ENCODE data around the gene TMEM182.

The TMEM182 gene

DNA sequence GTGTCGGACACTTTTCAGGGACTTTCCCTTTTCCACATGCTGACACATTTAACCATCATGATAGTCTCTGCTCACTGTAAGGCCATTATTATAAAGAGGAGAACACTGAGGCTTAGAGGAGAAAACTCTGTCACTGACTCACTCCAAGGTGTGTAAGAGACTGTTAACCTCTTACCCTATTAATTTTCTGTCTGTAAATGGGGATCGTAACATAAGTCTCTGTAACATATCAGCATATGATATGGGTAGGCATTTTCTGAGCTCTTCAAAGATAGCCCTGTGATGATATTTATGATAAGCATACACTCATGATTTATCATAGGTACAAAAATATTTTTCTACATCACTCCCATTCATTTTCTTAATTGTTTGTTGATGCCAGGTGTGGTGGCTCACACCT, 36.4 kb downstream of the TMEM182 start:
- H3K27me3 ChIP-seq (replicated peaks; ENCODE audit: control insufficient read depth, insufficient read depth, low read length, poor library complexity, severe bottlenecking) = no peaks in the 10 kb centered on the region

DNA sequence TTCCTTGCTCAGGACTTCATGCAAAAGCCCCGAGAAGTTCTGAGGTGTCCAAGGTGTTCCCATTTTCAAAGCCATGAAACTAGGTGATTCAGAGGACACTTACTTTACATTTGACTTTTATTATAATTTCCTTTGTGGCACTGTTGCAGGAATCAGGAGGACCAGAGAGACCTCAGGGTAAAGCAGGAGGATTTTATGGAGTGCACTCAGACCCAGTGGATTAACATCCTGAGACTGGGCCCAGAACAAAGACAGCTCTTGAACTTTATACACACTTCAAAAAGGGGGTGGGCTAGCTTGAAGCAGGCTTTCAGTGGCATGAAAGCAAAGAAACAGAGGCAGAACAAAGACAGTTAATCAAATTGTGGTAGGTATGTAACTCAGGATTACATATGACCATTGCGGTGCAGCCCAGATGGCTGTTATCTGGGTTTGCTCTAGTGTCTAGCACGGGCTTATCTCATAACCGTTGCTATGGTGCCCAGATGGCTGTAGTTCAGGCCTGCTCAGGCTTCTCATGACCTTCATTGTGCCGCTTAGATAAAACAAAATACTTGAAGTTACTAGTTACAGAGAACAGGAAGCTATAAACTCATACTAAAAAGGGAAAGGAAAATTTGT, 39.4 kb downstream of the TMEM182 start:
- Histone ChIP-seq H3K36me3 (ENCODE audit: control insufficient read depth, insufficient read depth, low read length) (no peaks in the 10 kb centered on the region), H3K4me1 (ENCODE audit: control insufficient read depth, insufficient read depth, low read length, poor library complexity, severe bottlenecking) (peaks cover 10% of the 10 kb centered on the region), H3K27me3 (replicated peaks; ENCODE audit: control insufficient read depth, insufficient read depth, low read length, poor library complexity, severe bottlenecking) (no peaks in the 10 kb centered on the region), H3K9me3 (ENCODE audit: control insufficient read depth, low read length) (peaks cover 13% of the 10 kb centered on the region), H3K4me3 (ENCODE audit: insufficient read depth, low read depth, low read length, poor library complexity, severe bottlenecking) (no peak overlapping the region), H3K27ac (ENCODE audit: insufficient read depth, low read length, poor library complexity, severe bottlenecking) (no peak overlapping the region)
- no peak for DNase-seq

More for the DNA sequence above, 36.4 kb downstream of the TMEM182 start:
- H3K4me1 ChIP-seq (ENCODE audit: control insufficient read depth, insufficient read depth, low read length, poor library complexity, severe bottlenecking) = peaks cover 3% of the 10 kb centered on the region
- DNase-seq = no peak
- H3K9me3 ChIP-seq (ENCODE audit: control insufficient read depth, low read length) = peaks cover 13% of the 10 kb centered on the region
- no peak overlapping the region for H3K27ac ChIP-seq (ENCODE audit: insufficient read depth, low read length, poor library complexity, severe bottlenecking)
- H3K4me3 ChIP-seq (ENCODE audit: insufficient read depth, low read depth, low read length, poor library complexity, severe bottlenecking) = no peak overlapping the region
- no peaks in the 10 kb centered on the region for H3K36me3 ChIP-seq (ENCODE audit: control insufficient read depth, insufficient read depth, low read length)

DNA sequence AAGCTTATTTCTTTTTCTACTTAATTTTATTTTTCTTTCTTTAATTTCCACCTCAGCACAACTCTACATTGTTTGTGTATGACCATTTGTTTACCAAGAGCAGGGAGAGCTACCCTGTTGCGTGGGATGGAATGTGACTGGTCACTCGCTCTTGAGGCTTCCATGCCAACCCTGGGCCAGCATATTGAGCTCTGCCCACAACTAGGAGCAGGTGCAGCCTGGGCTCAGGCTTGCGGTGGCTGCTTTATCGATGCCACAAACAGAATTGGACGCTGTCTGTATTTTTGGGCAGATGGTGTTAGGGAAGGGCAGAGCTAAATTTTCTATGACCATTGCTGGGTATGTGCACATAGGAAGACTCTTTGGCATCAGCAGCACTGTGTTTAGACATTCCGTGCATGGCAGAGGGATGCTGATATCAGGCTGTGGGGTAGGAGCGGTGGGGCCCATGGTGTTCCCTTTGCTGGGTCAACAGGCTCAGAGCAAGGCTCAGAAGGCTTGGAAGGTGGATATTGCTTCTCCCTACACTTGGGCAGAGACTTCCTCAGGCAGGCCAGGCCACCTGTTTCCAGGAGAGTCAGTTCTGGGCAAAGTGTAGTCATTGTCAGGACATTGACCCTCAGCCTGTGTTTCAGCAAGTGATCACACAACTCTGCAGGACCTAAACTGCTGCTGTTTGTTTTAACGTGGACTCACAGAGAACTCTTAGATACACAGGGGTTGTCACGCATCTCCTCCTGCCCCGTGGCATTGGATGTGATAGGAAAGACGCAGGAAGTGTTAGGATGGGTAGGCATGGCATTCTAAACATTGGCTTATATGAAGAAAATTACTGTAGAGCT, 40.2 kb downstream of the TMEM182 start:
- H3K4me1 ChIP-seq (ENCODE audit: control insufficient read depth, insufficient read depth, low read length, poor library complexity, severe bottlenecking) = peaks cover 10% of the 10 kb centered on the region
- H3K9me3 ChIP-seq (ENCODE audit: control insufficient read depth, low read length) = peaks cover 13% of the 10 kb centered on the region
- no peaks in the 10 kb centered on the region for H3K36me3 ChIP-seq (ENCODE audit: control insufficient read depth, insufficient read depth, low read length)
- no peak overlapping the region for H3K4me3 ChIP-seq (ENCODE audit: insufficient read depth, low read depth, low read length, poor library complexity, severe bottlenecking)
- no peak overlapping the region for H3K27ac ChIP-seq (ENCODE audit: insufficient read depth, low read length, poor library complexity, severe bottlenecking)
- DNase-seq = no peak
- no peaks in the 10 kb centered on the region for H3K27me3 ChIP-seq (replicated peaks; ENCODE audit: control insufficient read depth, insufficient read depth, low read length, poor library complexity, severe bottlenecking)

DNA sequence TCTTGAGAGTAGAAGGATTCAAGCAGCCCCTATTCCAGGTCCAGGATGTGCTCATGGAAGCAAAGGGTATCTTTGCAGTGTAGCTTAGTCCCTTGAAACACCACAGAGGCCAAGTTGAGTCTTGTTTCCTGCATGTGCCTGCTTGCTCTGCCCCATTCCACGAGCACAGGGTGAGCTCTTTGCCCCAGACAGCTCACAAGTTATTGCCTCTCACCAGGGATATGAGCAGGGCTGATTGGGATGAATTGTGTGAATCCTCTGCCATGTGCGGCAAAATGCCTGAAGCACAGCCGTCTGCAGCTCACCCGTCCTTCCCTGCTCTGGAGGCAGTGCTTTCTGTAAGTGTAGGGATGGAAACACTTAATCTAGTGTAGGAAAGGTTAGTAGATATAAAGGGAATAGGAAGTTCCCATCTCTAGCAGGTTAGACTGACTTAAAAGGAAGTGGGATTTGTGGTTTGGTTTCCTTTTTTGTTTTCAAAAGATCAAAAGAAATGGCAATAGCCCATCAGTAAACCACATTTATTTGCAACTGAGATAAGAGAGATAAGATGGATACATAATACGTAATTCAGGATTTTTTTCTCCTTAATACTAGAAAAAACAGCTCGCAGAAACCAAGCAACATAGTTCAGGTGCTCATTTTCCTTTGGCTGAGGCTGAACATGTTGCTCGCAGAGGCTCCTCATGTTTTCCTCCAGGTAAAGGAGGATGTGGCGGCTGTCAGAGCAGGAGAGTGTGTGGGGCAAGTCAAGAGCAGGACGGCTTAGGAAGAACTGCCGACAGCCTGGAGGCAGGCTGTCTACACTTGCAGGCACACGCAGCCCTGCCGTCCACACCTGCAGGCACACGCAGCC, 41.4 kb downstream of the TMEM182 start:
- Histone ChIP-seq H3K9me3 (ENCODE audit: control insufficient read depth, low read length) (peaks cover 13% of the 10 kb centered on the region), H3K27ac (ENCODE audit: insufficient read depth, low read length, poor library complexity, severe bottlenecking) (no peak overlapping the region), H3K27me3 (replicated peaks; ENCODE audit: control insufficient read depth, insufficient read depth, low read length, poor library complexity, severe bottlenecking) (no peaks in the 10 kb centered on the region), H3K4me3 (ENCODE audit: insufficient read depth, low read depth, low read length, poor library complexity, severe bottlenecking) (peak overlapping the region; percentile 19), H3K36me3 (ENCODE audit: control insufficient read depth, insufficient read depth, low read length) (no peaks in the 10 kb centered on the region), H3K4me1 (ENCODE audit: control insufficient read depth, insufficient read depth, low read length, poor library complexity, severe bottlenecking) (peaks cover 10% of the 10 kb centered on the region)
- no peak for DNase-seq

DNA sequence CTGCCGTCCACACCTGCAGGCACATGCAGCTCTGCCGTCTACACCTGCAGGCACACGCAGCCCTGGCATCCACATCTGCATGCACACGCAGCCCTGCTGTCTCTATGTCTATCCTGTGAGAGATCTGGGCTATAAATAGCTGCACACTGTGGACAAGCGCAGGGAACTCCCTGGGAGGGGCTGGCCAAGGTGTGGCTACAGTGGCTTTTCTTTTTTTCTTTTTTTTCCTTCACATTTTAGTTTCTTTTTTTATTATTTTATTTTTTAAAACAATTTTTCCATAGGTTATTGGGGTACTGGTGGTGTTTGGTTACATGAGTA, 42.0 kb downstream of the TMEM182 start:
- Histone ChIP-seq H3K4me3 (ENCODE audit: insufficient read depth, low read depth, low read length, poor library complexity, severe bottlenecking) (no peak overlapping the region), H3K4me1 (ENCODE audit: control insufficient read depth, insufficient read depth, low read length, poor library complexity, severe bottlenecking) (peaks cover 10% of the 10 kb centered on the region), H3K36me3 (ENCODE audit: control insufficient read depth, insufficient read depth, low read length) (no peaks in the 10 kb centered on the region), H3K27me3 (replicated peaks; ENCODE audit: control insufficient read depth, insufficient read depth, low read length, poor library complexity, severe bottlenecking) (no peaks in the 10 kb centered on the region), H3K9me3 (ENCODE audit: control insufficient read depth, low read length) (peaks cover 13% of the 10 kb centered on the region), H3K27ac (ENCODE audit: insufficient read depth, low read length, poor library complexity, severe bottlenecking) (no peak overlapping the region)
- DNase-seq = no peak

DNA sequence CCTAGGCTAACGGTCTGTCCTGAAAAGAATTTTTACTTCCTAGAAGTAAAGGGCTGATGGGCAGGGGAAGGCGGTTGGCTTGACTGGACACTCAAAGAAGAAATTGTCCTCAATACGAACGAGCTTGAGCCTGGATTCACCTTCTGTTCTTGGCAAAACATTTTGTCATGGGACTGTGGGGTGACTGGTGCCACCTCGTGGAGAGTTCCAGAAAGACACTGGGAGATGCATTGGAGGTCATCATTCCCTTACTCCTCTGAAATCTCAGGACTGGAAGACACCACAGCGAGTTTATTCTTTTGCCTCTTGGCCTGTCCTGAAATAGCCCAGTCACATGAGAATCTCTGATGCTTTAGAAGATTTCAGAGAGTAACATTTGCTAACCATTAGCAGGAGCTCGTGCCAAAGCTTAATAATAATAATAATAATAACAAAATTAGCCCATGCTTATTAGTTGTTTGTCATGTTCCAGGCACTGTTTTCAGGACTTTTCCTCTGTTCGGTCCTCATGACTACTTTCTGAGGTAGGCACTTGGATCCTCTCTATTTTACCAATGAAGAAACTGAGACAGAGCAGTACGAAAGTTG, 44.5 kb downstream of the TMEM182 start:
- Histone ChIP-seq H3K4me1 (ENCODE audit: control insufficient read depth, insufficient read depth, low read length, poor library complexity, severe bottlenecking) (peaks cover 10% of the 10 kb centered on the region), H3K4me3 (ENCODE audit: insufficient read depth, low read depth, low read length, poor library complexity, severe bottlenecking) (no peak overlapping the region)

DNA sequence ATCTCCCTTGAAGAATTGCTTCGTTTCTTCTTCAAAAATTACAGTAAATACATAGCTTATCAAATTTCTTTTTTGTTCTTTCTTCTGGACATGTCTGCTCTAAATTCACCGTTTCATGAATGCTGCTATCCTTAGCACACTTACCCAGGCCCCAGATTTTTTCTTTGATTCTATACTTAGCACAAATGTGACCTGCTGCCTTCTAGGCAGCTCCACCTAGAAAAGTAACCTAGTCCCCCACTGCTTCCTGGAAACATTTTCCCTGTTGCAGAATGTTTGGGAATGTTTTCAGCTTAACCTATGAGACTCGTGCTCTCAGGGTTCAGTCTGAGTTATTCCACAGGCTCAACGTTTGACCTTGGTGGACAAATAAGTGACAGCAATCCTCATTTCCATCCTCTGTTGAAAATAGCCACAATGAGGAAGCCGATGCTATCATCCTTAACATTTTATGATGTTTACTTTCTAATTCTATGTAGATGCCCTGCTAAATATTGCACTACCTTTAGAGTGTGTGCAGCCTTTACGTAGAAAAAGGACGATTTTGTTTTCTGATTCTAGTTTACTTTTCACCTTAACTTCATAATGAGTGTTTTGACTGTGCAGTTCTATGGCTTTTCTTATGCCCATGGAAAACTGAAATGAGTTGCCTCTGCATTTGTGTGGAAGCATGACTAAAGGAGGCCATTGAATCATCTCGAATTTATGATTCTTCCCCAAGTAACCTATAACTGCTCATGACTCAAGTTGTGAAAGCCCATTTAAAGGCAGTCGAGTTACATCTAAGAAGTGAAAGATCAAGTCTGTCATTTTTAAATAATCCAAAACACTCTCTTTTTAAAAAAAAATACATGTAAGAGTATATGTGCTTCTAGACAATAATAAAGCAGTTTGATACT, 47.7 kb downstream of the TMEM182 start:
- no peaks in the 10 kb centered on the region for H3K4me1 ChIP-seq (ENCODE audit: control insufficient read depth, insufficient read depth, low read length, poor library complexity, severe bottlenecking)
- DNase-seq = no peak
- no peaks in the 10 kb centered on the region for H3K36me3 ChIP-seq (ENCODE audit: control insufficient read depth, insufficient read depth, low read length)
- H3K9me3 ChIP-seq (ENCODE audit: control insufficient read depth, low read length) = no peaks in the 10 kb centered on the region
- no peaks in the 10 kb centered on the region for H3K27me3 ChIP-seq (replicated peaks; ENCODE audit: control insufficient read depth, insufficient read depth, low read length, poor library complexity, severe bottlenecking)
- H3K27ac ChIP-seq (ENCODE audit: insufficient read depth, low read length, poor library complexity, severe bottlenecking) = no peak overlapping the region
- no peak overlapping the region for H3K4me3 ChIP-seq (ENCODE audit: insufficient read depth, low read depth, low read length, poor library complexity, severe bottlenecking)

More for the DNA sequence above, 44.5 kb downstream of the TMEM182 start:
- H3K27me3 ChIP-seq (replicated peaks; ENCODE audit: control insufficient read depth, insufficient read depth, low read length, poor library complexity, severe bottlenecking) = no peaks in the 10 kb centered on the region
- H3K36me3 ChIP-seq (ENCODE audit: control insufficient read depth, insufficient read depth, low read length) = no peaks in the 10 kb centered on the region
- no peak overlapping the region for H3K27ac ChIP-seq (ENCODE audit: insufficient read depth, low read length, poor library complexity, severe bottlenecking)
- H3K9me3 ChIP-seq (ENCODE audit: control insufficient read depth, low read length) = peaks cover 2% of the 10 kb centered on the region
- peak in 1 of 3 donors; percentile 8 for DNase-seq

DNA sequence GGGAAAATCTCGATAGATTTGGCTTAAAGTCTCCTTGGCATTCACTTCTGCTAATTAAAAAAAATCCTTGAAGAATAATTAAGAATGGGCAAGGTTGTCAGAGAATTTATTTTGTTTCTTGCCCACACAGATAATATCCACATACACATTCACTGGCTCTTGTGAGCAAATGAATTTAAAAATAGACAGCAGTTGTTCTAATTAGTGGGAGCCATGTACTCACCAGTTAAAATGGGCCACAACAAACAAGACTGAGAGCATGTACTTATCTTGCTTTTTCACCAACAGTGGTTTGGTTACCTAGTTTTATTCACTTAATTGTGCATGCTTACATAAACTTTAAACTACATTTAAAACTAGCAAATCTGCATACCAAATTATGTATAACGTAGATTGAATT, 53.5 kb downstream of the TMEM182 start:
- H3K9me3 ChIP-seq (ENCODE audit: control insufficient read depth, low read length) = no peaks in the 10 kb centered on the region
- H3K4me3 ChIP-seq (ENCODE audit: insufficient read depth, low read depth, low read length, poor library complexity, severe bottlenecking) = no peak overlapping the region
- no peaks in the 10 kb centered on the region for H3K27me3 ChIP-seq (replicated peaks; ENCODE audit: control insufficient read depth, insufficient read depth, low read length, poor library complexity, severe bottlenecking)
- no peaks in the 10 kb centered on the region for H3K36me3 ChIP-seq (ENCODE audit: control insufficient read depth, insufficient read depth, low read length)
- no peak for DNase-seq
- H3K27ac ChIP-seq (ENCODE audit: insufficient read depth, low read length, poor library complexity, severe bottlenecking) = no peak overlapping the region
- no peaks in the 10 kb centered on the region for H3K4me1 ChIP-seq (ENCODE audit: control insufficient read depth, insufficient read depth, low read length, poor library complexity, severe bottlenecking)

DNA sequence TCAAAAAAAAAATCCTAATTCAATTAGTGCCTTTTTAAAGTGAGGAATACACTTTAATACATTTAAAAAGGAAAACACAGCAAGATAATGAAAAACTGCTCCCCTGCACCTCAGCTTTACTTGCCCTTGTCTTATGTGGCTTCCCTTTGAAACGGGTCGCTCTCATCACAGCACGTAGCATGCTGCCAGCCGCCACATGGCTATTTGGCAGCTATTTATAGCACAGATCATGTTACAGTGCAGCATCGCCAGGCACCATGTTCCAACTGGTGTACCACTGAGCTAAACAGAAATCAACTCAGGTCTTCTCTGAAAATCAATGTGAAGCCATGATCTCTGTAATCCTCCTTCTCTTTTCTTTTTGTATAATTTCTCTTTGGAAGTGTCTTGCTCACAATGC, 65.1 kb downstream of the TMEM182 start:
- no peak for DNase-seq
- H3K4me1 ChIP-seq (ENCODE audit: control insufficient read depth, insufficient read depth, low read length, poor library complexity, severe bottlenecking) = no peaks in the 10 kb centered on the region
- no peak overlapping the region for H3K27ac ChIP-seq (ENCODE audit: insufficient read depth, low read length, poor library complexity, severe bottlenecking)
- no peaks in the 10 kb centered on the region for H3K27me3 ChIP-seq (replicated peaks; ENCODE audit: control insufficient read depth, insufficient read depth, low read length, poor library complexity, severe bottlenecking)
- no peaks in the 10 kb centered on the region for H3K36me3 ChIP-seq (ENCODE audit: control insufficient read depth, insufficient read depth, low read length)
- H3K4me3 ChIP-seq (ENCODE audit: insufficient read depth, low read depth, low read length, poor library complexity, severe bottlenecking) = no peak overlapping the region
- H3K9me3 ChIP-seq (ENCODE audit: control insufficient read depth, low read length) = no peaks in the 10 kb centered on the region
